Fibroblast of pulmonary artery (primary cell): ENCODE results near the gene IFNL3.
"Not testable (repeated sequence)": the region's sequence is repeated elsewhere in the genome, so short reads cannot be mapped to it uniquely, and the experiment has no call there.

Experiments used
- DNase-seq: peaks from one replicate; pipeline ENCODE4 v3.0.0-alpha.2; 2010; ENCODE audit warnings: low read depth
- H3K4me3 ChIP-seq: replicated peaks from 2 replicates; pipeline ENCODE4 v1.5.1; 2011; ENCODE audit warnings: low read depth, mild to moderate bottlenecking, control low read depth, low read length, moderate library complexity
- CTCF ChIP-seq: IDR thresholded peaks from 2 replicates; pipeline ENCODE4 v1.5.1; 2011; ENCODE audit warnings: mild to moderate bottlenecking, control low read depth, low read length, inconsistent platforms; ENCODE audit errors: missing control alignments

The IFNL3 gene

GRCh38 chr19:39270036-39270871, 25.4 kb upstream of the IFNL3 start:
- peak; percentile 10 for DNase-seq
- TF ChIP-seq CTCF: no peak
- H3K4me3 ChIP-seq: no peak overlapping the region

- DNase-seq, H3K4me3 ChIP-seq: not testable (repeated sequence)
Measured at GRCh38 chr19:39269369-39269768, 24.6 kb upstream of the IFNL3 start.

GRCh38 chr19:39268531-39269223, 23.9 kb upstream of the IFNL3 start:
- not testable (repeated sequence) for DNase-seq, H3K4me3 ChIP-seq

- not testable (repeated sequence) for H3K4me3 ChIP-seq, DNase-seq
Measured at GRCh38 chr19:39268085-39268484, 23.3 kb upstream of the IFNL3 start, which contains the start of gene IFNL2. IFNL2 (plus strand) TSS chr19:39268396; CDS start chr19:39268569, 173 bp downstream.

GRCh38 chr19:39265321-39265916, 20.6 kb upstream of the IFNL3 start:
- DNase-seq: no peak
- H3K4me3 ChIP-seq: no peak overlapping the region
- no peak for TF ChIP-seq CTCF

DNA sequence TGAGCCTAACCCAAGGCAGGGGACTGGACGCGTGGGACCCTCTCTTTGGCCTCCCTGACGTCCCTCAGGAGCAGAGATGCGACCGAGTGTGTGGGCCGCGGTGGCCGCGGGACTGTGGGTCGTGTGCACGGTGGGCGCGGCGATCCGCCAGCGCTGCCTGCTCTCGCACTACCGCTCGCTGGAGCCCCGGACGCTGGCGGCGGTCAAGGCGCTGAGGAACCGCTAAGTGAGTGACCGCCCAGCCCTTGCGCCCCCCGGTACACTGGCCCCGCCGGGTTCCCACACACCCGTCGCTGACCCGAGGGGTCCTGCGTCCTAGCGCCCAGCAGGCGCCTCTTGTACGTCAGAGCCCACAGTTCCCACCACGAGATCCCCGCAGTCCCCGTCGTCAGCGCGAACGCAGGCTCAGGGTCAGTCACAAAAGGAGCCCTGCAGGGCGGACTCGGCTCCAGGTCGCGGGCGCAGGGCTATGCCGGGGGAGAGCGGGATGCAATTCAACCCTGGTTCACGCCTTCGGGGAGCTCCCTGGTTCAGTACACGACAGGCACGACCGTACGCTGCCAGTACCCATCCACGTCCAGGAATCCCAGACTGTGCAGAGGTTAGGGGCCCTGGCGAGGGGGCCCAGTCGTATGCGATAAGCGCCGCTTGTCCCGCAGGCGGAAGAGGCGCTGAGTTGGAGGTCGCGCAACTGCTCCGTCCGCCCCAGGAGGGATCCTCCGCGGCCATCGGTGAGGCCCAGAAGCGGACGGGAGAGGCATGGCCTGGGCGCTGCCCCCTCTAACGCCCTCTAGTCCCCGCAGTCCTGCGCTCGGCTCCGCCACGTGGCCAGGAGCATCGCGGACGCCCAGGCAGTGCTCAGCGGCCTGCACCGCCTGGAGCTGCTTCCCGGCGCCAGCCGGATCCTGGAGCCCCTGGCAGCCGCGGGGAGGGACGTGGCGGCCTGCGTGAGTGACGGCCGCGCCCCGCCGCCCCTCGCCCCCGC, 19.8 kb upstream of the IFNL3 start:
- H3K4me3 ChIP-seq: no peak overlapping the region
- TF ChIP-seq CTCF: no peak
- DNase-seq: peak; percentile 9

- TF ChIP-seq CTCF: no peak
- no peak for DNase-seq
- no peak overlapping the region for H3K4me3 ChIP-seq
Measured at GRCh38 chr19:39263912-39264305, 19.1 kb upstream of the IFNL3 start.

- no peak overlapping the region for H3K4me3 ChIP-seq
- no peak for TF ChIP-seq CTCF
- no peak for DNase-seq
Measured at GRCh38 chr19:39262496-39262895, 17.7 kb upstream of the IFNL3 start.
